Right lobe of liver (tissue), 4 donors: ENCODE measurements around the gene HSPB6.

ENCODE experiments used
- CTCF ChIP-seq, 4 donors: fragments of 200-600 bp in 3 of 4; fragments of 450-650 bp in 1 of 4; IDR thresholded peaks; one replicate each; pipeline versions ENCODE4 v1.5.1 to v1.8.0; 2016 to 2022; ENCODE audit warnings: antibody characterized with exemption in 4 of 4, mild to moderate bottlenecking in 2 of 4
- POLR2A ChIP-seq: fragments of 450-650 bp; IDR thresholded peaks from one replicate; pipeline ENCODE4 v1.6.1; 2017; ENCODE audit warnings: antibody characterized with exemption, mild to moderate bottlenecking
- donor health status: DM: no; HTN: no; CAD: no.
- donor health status: DM: no; HTN: no; CAD: no.
- donor health status: DM: no; HTN: yes; CAD: no.

DNA sequence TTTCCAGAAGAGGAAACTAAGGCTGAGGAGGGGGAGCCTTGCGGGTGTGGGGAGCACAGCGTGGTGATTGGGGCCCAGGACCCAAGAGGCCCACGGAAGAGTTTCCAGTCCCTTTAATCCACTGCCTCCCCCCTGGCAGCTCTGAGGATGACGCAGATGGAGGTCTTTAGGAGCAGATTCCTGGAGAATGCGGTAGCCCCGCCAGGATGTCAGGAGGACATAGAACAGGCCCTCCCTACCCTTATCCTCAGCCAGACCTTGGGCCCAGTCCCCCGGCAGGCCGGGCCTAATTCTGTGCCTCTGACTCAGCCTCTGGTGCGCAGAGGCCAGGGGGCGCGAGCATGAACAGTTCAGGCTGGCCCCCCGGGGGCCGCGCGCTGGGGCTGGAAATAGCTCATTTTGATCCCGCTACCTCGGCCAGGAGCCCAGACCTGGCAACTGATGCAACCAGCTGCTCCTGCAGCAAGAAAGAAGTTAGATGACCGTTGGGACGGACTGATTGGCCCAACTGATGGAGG, 461 bp upstream of the HSPB6 start:
- TF ChIP-seq CTCF (IDR thresholded peaks at IDR 0.05) (no peak), POLR2A (no peak)
